Common myeloid progenitor, CD34-positive (primary cell): Measurements from ENCODE around the gene GID8.

Source experiments
- CTCF ChIA-PET: fragments of 350-600 bp; sonication (Branson Sonifier 250); formaldehyde crosslinking; loops from one replicate; lab custom pipeline; 2021; ENCODE audit warnings: antibody characterized with exemption; lab: Charles Lee
- POLR2A ChIA-PET: fragments of 350-600 bp; sonication (Branson Sonifier 250); formaldehyde crosslinking; loops from one replicate; lab custom pipeline; 2021; ENCODE audit warnings: antibody characterized with exemption; lab: Charles Lee
- DNase-seq, 3 donors: peaks; one replicate each; pipeline versions ENCODE4 v3.0.0 to v3.0.0-alpha.2; 2013
- H3K27ac ChIP-seq, 2 experiments: 1 replicate in 1 of 2; 2 replicates in 1 of 2; pipeline ENCODE4 v1.7.0; 2013; ENCODE audit warnings: inconsistent platforms in 2 of 2, low read length in 2 of 2, mild to moderate bottlenecking in 2 of 2, low read depth in 1 of 2, moderate library complexity in 1 of 2; ENCODE audit not compliant: severe bottlenecking in 2 of 2, insufficient read depth in 1 of 2, poor library complexity in 1 of 2
- H3K27me3 ChIP-seq, 5 experiments: replicated peaks in 2 of 5; 1 replicate in 3 of 5; 2 replicates in 2 of 5; pipeline versions ENCODE4 v1.6.1 to v1.7.0; 2013; ENCODE audit warnings: low read length in 4 of 5, mild to moderate bottlenecking in 2 of 5, moderate library complexity in 2 of 5, inconsistent platforms in 1 of 5; ENCODE audit not compliant: insufficient read depth in 5 of 5, control insufficient read depth in 4 of 5
- H3K36me3 ChIP-seq, 4 experiments: 1 replicate in 2 of 4; 2 replicates in 2 of 4; pipeline versions ENCODE4 v1.6.1 to v1.7.0; 2013; ENCODE audit warnings: low read length in 3 of 4, control low read depth in 1 of 4, mild to moderate bottlenecking in 1 of 4; ENCODE audit not compliant: control insufficient read depth in 4 of 4, insufficient read depth in 4 of 4
- H3K4me1 ChIP-seq, 4 experiments: 1 replicate in 3 of 4; 2 replicates in 1 of 4; pipeline versions ENCODE4 v1.6.1 to v1.7.1; 2013; ENCODE audit warnings: low read length in 3 of 4, mild to moderate bottlenecking in 3 of 4, control low read depth in 1 of 4, inconsistent platforms in 1 of 4, moderate library complexity in 1 of 4; ENCODE audit not compliant: control insufficient read depth in 4 of 4, insufficient read depth in 4 of 4; ENCODE audit errors: control extremely low read depth in 1 of 4
- H3K4me3 ChIP-seq, 7 experiments: 1 replicate in 4 of 7; 2 replicates in 3 of 7; pipeline versions ENCODE4 v1.5.1 to v1.7.0; 2013; ENCODE audit warnings: mild to moderate bottlenecking in 7 of 7, low read length in 6 of 7, moderate library complexity in 6 of 7, inconsistent platforms in 2 of 7, low read depth in 2 of 7, control low read depth in 1 of 7; ENCODE audit not compliant: insufficient read depth in 4 of 7, control insufficient read depth in 1 of 7; ENCODE audit errors: extremely low read depth in 1 of 7
- H3K9me3 ChIP-seq, 5 experiments: 1 replicate in 4 of 5; 2 replicates in 1 of 5; pipeline versions ENCODE4 v1.6.1 to v1.7.1; 2013; ENCODE audit warnings: low read length in 4 of 5, mild to moderate bottlenecking in 2 of 5, inconsistent platforms in 1 of 5, low read depth in 1 of 5, moderate library complexity in 1 of 5; ENCODE audit not compliant: control insufficient read depth in 4 of 5, insufficient read depth in 2 of 5; ENCODE audit errors: control extremely low read depth in 1 of 5
- WGBS: methylation state at CpG from one replicate; pipeline ENCODE4 v1.1.5; 2013; ENCODE audit not compliant: insufficient coverage; 5-methylcytosine and 5-hydroxymethylcytosine counted together

GID8 gene

GRCh38 chr20:62900692-62901584 lies 37.0 kb upstream of the GID8 start:
- CTCF ChIA-PET, result interaction anchor here (1.0 to 8.4 kb wide), 17 partner anchors 8 to 108 kb away, joined by 3 to 155 read pairs (median 8); partner anchors contain the start of genes BHLHE23 and DIDO1
- Histone ChIP-seq H3K4me3 (no peak overlapping the region), H3K27ac (no peak overlapping the region), H3K27me3 (no peaks in the 10 kb centered on the region), H3K36me3 (peaks cover 10 to 76% (median 51%) of the 10 kb centered on the region in 4 experiments), H3K4me1 (peaks cover 0 to 15% (median 8%) of the 10 kb centered on the region in 4 experiments), H3K9me3 (no peaks in the 10 kb centered on the region)
- peak; percentile 34 to 65 (median 54) for DNase-seq
- POLR2A ChIA-PET, result interaction anchor here (0.6 to 1.5 kb wide), 2 partner anchors 18 to 59 kb away, joined by 3 to 4 read pairs; no protein-coding TSS in a partner anchor
- 89% methylated on average over 16 of the region's 20 CpGs for WGBS

DNA sequence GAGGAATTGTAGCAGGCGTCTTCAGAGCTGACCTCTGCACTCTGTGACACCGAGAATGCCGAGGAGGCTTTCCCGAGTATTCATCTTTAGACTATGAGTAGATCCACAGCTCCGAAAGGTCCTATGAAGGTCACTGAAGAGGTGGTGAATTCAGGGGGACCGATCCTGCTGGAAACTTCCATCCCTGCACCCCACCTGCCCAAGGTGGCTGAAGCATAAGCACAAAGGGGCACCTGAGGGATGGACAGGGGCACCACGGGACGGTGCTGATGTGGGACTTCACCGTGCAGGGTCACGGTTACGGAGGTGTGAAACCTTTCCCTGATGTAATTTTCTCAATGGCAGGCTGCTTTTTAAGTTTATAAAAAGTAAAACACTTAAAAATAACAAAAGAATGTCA lies 36.1 kb upstream of the GID8 start:
- WGBS, result 100% methylated on average over 6 of the region's 11 CpGs
- ChIA-PET CTCF (interaction anchor here (0.6 to 8.4 kb wide), 13 partner anchors 11 to 650 kb away, joined by 3 to 155 read pairs (median 8); partner anchors contain the start of genes BHLHE23 and DIDO1), POLR2A (interaction anchor here (0.7 to 1.5 kb wide), 4 partner anchors 9 to 17 kb away, joined by 3 to 4 read pairs (median 4); no protein-coding TSS in a partner anchor)
- Histone ChIP-seq H3K9me3 (no peaks in the 10 kb centered on the region), H3K36me3 (peaks cover 13 to 76% (median 52%) of the 10 kb centered on the region in 4 experiments), H3K27ac (no peak overlapping the region), H3K4me3 (no peak overlapping the region), H3K27me3 (no peaks in the 10 kb centered on the region), H3K4me1 (peaks cover 0 to 15% (median 8%) of the 10 kb centered on the region in 4 experiments)
- DNase-seq, result no peak

GRCh38 chr20:62902926-62903615 lies 34.9 kb upstream of the GID8 start:
- Histone ChIP-seq H3K27ac (no peak overlapping the region), H3K4me3 (no peak overlapping the region), H3K36me3 (peaks cover 13 to 77% (median 59%) of the 10 kb centered on the region in 4 experiments), H3K9me3 (no peaks in the 10 kb centered on the region), H3K27me3 (no peaks in the 10 kb centered on the region), H3K4me1 (peaks cover 0 to 15% (median 8%) of the 10 kb centered on the region in 4 experiments)
- ChIA-PET CTCF (interaction anchor here (0.9 to 8.4 kb wide), 14 partner anchors 9 to 106 kb away, joined by 3 to 155 read pairs (median 4); partner anchors contain the start of gene DIDO1), POLR2A (interaction anchor here (1.1 to 1.2 kb wide), 2 partner anchors 11 to 12 kb away, joined by 3 to 4 read pairs; no protein-coding TSS in a partner anchor)
- WGBS, result no CpG with 5 or more reads among the region's 7 CpGs
- no peak for DNase-seq

DNA sequence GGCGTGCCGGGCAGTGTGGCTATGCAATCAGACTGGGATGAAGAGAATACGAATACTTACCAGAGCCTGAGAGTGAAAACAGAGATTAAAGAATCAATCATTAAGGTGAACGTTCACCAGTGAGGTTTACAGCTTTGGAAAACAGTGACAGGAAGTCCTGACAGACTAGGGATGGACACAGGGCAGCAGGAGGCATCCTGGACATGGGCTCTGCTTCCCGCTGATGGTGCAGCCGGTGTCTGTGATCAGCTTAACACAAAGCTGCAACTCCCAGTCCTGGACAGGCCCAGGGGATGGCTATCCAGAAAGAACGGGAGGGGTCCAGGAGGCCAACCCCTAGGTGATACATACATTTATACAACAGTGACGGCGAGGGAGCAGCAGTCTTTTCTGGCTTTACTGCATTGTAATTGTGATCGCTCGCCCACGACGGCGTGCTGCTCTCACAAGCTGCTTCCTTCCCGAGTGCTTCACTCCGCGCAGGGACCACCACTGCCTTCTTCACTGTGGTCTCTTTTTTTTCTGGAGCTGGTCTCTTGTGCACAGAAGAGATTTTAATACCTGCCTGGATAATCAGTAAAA lies 32.3 kb upstream of the GID8 start:
- CTCF ChIA-PET, result interaction anchor here (7.7 kb wide), 1 partner anchor 12 kb away, joined by 89 read pairs; no protein-coding TSS in a partner anchor
- Histone ChIP-seq H3K27ac (no peak overlapping the region), H3K36me3 (peaks cover 18 to 95% (median 81%) of the 10 kb centered on the region in 4 experiments), H3K4me3 (no peak overlapping the region), H3K9me3 (no peaks in the 10 kb centered on the region), H3K27me3 (no peaks in the 10 kb centered on the region), H3K4me1 (peaks cover 0 to under 1% (median under 1%) of the 10 kb centered on the region in 4 experiments)
- 98% methylated on average over 17 of the region's 17 CpGs for WGBS
- no peak for DNase-seq
- POLR2A ChIA-PET, result no interaction called here

- H3K27ac ChIP-seq, result no peak overlapping the region
- peaks cover 18 to 99% (median 83%) of the 10 kb centered on the region in 4 experiments for H3K36me3 ChIP-seq
- no peaks in the 10 kb centered on the region for H3K4me1 ChIP-seq
- ChIA-PET CTCF (interaction anchor here (1.4 to 7.7 kb wide), 3 partner anchors 12 to 20 kb away, joined by 4 to 89 read pairs (median 41); partner anchors contain the start of gene DIDO1), POLR2A (no interaction called here)
- 95% methylated on average over 16 of the region's 16 CpGs for WGBS
- H3K27me3 ChIP-seq, result no peaks in the 10 kb centered on the region
- H3K4me3 ChIP-seq, result no peak overlapping the region
- no peaks in the 10 kb centered on the region for H3K9me3 ChIP-seq
- DNase-seq, result no peak
Observed at GRCh38 chr20:62906209-62906608, 31.7 kb upstream of the GID8 start.

- Histone ChIP-seq H3K4me3 (no peak overlapping the region), H3K9me3 (no peaks in the 10 kb centered on the region), H3K36me3 (peaks cover 18 to 99% (median 82%) of the 10 kb centered on the region in 4 experiments), H3K27me3 (no peaks in the 10 kb centered on the region), H3K4me1 (no peaks in the 10 kb centered on the region), H3K27ac (no peak overlapping the region)
- 96% methylated on average over 29 of the region's 31 CpGs for WGBS
- DNase-seq, result no peak
- ChIA-PET CTCF (interaction anchor here (0.6 to 7.7 kb wide), 18 partner anchors 9 to 121 kb away, joined by 3 to 89 read pairs (median 6); partner anchors contain the start of genes BHLHE23 and DIDO1), POLR2A (interaction anchor here (1.0 kb wide), 1 partner anchor 48 kb away, joined by 7 read pairs; no protein-coding TSS in a partner anchor)
Observed at GRCh38 chr20:62906647-62907375, 31.1 kb upstream of the GID8 start.
